GM18519 (cell line): Measurements from ENCODE around the gene OSBP2.

Experiments used
- ATAC-seq: cut with Tn5 transposase; IDR thresholded peaks from one replicate; pipeline ENCODE4 v1.9.1; 2021; ENCODE audit warnings: mild to moderate bottlenecking, moderate library complexity; ENCODE audit not compliant: unreplicated experiment, low FRiP score

OSBP2 gene

GRCh38 chr22:30953206-30953605, 258.5 kb downstream of the OSBP2 start:
- ATAC-seq, result no peak

- ATAC-seq, result no peak
These were observed 260.5 kb downstream of the OSBP2 start for GRCh38 chr22:30955153-30955552.
